Cardiac muscle cell (in vitro differentiated cells and primary cell): ENCODE results near the gene TRIP12. TPM values are rescaled to one million over a fixed set of nuclear protein-coding genes. Genes with fewer than 3 reads are reported as not detected.

Experiments
- DNase-seq, 2 donors: peaks; one replicate each; pipeline versions ENCODE4 v3.0.0 to v3.0.0-alpha.2; 2010 to 2017; ENCODE audit warnings: low read depth in 1 of 2, low spot score in 1 of 2
- H3K27ac ChIP-seq: fragments of 200-600 bp; sonication (generic); 2 replicates; pipeline ENCODE4 v1.5.1; 2016
- H3K27me3 ChIP-seq: fragments of 200-600 bp; sonication (generic); 2 replicates; pipeline ENCODE4 v1.6.0; 2016; ENCODE audit warnings: control low read depth
- H3K36me3 ChIP-seq: fragments of 200-600 bp; sonication (generic); 2 replicates; pipeline ENCODE4 v1.5.1; 2016; ENCODE audit warnings: control low read depth
- H3K4me1 ChIP-seq: fragments of 200-600 bp; sonication (generic); 2 replicates; pipeline ENCODE4 v1.8.1; 2017; ENCODE audit warnings: low read depth, mild to moderate bottlenecking, mixed run types
- H3K4me3 ChIP-seq: fragments of 200-600 bp; sonication (generic); 2 replicates; pipeline ENCODE4 v1.5.1; 2016; ENCODE audit warnings: mild to moderate bottlenecking
- H3K9me3 ChIP-seq: fragments of 200-600 bp; sonication (generic); 2 replicates; pipeline ENCODE4 v1.5.1; 2017; ENCODE audit warnings: low read depth, mild to moderate bottlenecking, control low read depth
- CTCF ChIP-seq: IDR thresholded peaks from 2 replicates; pipeline ENCODE4 v1.5.1; 2012; ENCODE audit warnings: low read depth, mild to moderate bottlenecking, low read length
- polyA plus RNA-seq: library from polyadenylated mRNA; unstranded; fragments of >200 nt; fragmentation: Nextera tagmentation; extraction: Ambion mirVana; gene quantifications from 2 replicates; pipeline ENCODE4 v1.2.1, GENCODE V29; 2016
- total RNA-seq: library from RNA; depleted of rRNA; stranded (reverse); fragments of >200 nt; gene quantifications from 2 replicates; pipeline ENCODE4 v1.2.3, GENCODE V29; 2016

The TRIP12 gene
- total and polyA plus RNA-seq, 2 experiments from 2014 or later: 57.5 to 190 TPM

- no peak overlapping the region for H3K27ac ChIP-seq
- H3K4me1 ChIP-seq: no peaks in the 10 kb centered on the region
- no peaks in the 10 kb centered on the region for H3K9me3 ChIP-seq
- no peak for TF ChIP-seq CTCF
- H3K36me3 ChIP-seq: peaks cover 61% of the 10 kb centered on the region
- H3K27me3 ChIP-seq: no peaks in the 10 kb centered on the region
- no peak overlapping the region for H3K4me3 ChIP-seq
- no peak for DNase-seq
Observed at GRCh38 chr2:229815342-229815741, 106.5 kb downstream of the TRIP12 start.

- DNase-seq: no peak
- peaks cover 85% of the 10 kb centered on the region for H3K36me3 ChIP-seq
- no peak overlapping the region for H3K27ac ChIP-seq
- no peaks in the 10 kb centered on the region for H3K27me3 ChIP-seq
- no peak overlapping the region for H3K4me3 ChIP-seq
- H3K9me3 ChIP-seq: no peaks in the 10 kb centered on the region
- H3K4me1 ChIP-seq: no peaks in the 10 kb centered on the region
- no peak for TF ChIP-seq CTCF
Observed at GRCh38 chr2:229810786-229811185, 111.0 kb downstream of the TRIP12 start.

- Histone ChIP-seq H3K36me3 (peaks cover 80% of the 10 kb centered on the region), H3K4me1 (no peaks in the 10 kb centered on the region), H3K4me3 (no peak overlapping the region), H3K27ac (no peak overlapping the region), H3K9me3 (no peaks in the 10 kb centered on the region), H3K27me3 (no peaks in the 10 kb centered on the region)
- DNase-seq: no peak
- no peak for TF ChIP-seq CTCF
Observed at GRCh38 chr2:229805559-229805958, 116.2 kb downstream of the TRIP12 start.

- H3K27ac ChIP-seq: no peak overlapping the region
- no peak for TF ChIP-seq CTCF
Observed at GRCh38 chr2:229802785-229803184, 119.0 kb downstream of the TRIP12 start.

GRCh38 chr2:229800997-229801754 is 120.6 kb downstream of the TRIP12 start:
- peaks cover 77% of the 10 kb centered on the region for H3K36me3 ChIP-seq
- no peaks in the 10 kb centered on the region for H3K4me1 ChIP-seq
- H3K9me3 ChIP-seq: no peaks in the 10 kb centered on the region
- DNase-seq: peak; percentile 64 to 71
- peak; percentile 78 for TF ChIP-seq CTCF
- no peak overlapping the region for H3K27ac ChIP-seq
- H3K4me3 ChIP-seq: no peak overlapping the region
- no peaks in the 10 kb centered on the region for H3K27me3 ChIP-seq

More at GRCh38 chr2:229802785-229803184, 119.0 kb downstream of the TRIP12 start:
- DNase-seq: no peak
- no peaks in the 10 kb centered on the region for H3K9me3 ChIP-seq
- H3K4me3 ChIP-seq: no peak overlapping the region
- no peaks in the 10 kb centered on the region for H3K27me3 ChIP-seq
- no peaks in the 10 kb centered on the region for H3K4me1 ChIP-seq
- H3K36me3 ChIP-seq: peaks cover 77% of the 10 kb centered on the region
